Gastroesophageal sphincter (tissue), 3 donors: ENCODE results near the gene GDPD3.

Experiments
- EP300 ChIP-seq: sonication (generic); formaldehyde crosslinking; IDR thresholded peaks from one replicate; pipeline ENCODE4 v1.6.1; 2017; ENCODE audit warnings: antibody characterized with exemption, mild to moderate bottlenecking
- POLR2A ChIP-seq, 2 donors: fragments of 450-650 bp; IDR thresholded peaks; one replicate each; pipeline ENCODE4 v1.6.1; 2017; ENCODE audit warnings: antibody characterized with exemption in 2 of 2, mild to moderate bottlenecking in 2 of 2, moderate library complexity in 1 of 2
- POLR2AphosphoS5 ChIP-seq: sonication (generic); formaldehyde crosslinking; IDR thresholded peaks from one replicate; pipeline ENCODE4 v1.6.1; 2017; ENCODE audit warnings: antibody characterized with exemption
- TF ChIP-seq, protein P1 (sequence below), 4 experiments: fragments of 200-600 bp in 2 of 4; fragments of 450-650 bp in 2 of 4; sonication (generic) in 1 of 4; IDR thresholded peaks; one replicate each; pipeline ENCODE4 v1.5.1; 2017 to 2019; ENCODE audit warnings: antibody characterized with exemption in 4 of 4, mild to moderate bottlenecking in 2 of 4, moderate library complexity in 2 of 4

DNA sequence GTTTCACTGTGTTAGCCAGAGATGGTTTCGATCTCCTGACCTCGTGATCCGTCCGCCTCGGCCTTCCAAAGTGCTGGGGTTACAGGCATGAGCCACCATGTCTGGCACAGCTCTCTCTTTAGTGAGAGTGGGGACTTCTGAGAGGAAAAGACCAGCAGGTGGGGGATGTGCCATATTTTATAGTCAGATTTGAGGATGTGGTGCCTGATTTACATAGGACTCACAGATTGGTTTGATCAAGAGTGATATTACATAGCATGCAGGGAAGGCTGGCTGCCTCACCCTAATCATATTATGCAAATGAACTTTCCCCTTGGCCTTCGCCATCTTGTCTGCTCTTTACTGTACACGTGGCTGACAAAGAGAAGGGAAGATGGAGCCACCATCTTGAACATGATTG, 37.8 kb upstream of the GDPD3 start:
- TF ChIP-seq, protein P1, sequence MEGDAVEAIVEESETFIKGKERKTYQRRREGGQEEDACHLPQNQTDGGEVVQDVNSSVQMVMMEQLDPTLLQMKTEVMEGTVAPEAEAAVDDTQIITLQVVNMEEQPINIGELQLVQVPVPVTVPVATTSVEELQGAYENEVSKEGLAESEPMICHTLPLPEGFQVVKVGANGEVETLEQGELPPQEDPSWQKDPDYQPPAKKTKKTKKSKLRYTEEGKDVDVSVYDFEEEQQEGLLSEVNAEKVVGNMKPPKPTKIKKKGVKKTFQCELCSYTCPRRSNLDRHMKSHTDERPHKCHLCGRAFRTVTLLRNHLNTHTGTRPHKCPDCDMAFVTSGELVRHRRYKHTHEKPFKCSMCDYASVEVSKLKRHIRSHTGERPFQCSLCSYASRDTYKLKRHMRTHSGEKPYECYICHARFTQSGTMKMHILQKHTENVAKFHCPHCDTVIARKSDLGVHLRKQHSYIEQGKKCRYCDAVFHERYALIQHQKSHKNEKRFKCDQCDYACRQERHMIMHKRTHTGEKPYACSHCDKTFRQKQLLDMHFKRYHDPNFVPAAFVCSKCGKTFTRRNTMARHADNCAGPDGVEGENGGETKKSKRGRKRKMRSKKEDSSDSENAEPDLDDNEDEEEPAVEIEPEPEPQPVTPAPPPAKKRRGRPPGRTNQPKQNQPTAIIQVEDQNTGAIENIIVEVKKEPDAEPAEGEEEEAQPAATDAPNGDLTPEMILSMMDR (IDR thresholded peaks at IDR 0.05) = no peak
- TF ChIP-seq POLR2AphosphoS5 (no peak), EP300 (no peak), POLR2A (IDR thresholded peaks at IDR 0.05) (no peak)
